Activated T-cell treated with anti-CD3 and anti-CD28 coated beads for 4 hours (primary cell): ENCODE data around the gene RPL27.
"Not testable (repeated sequence)": the region's sequence is repeated elsewhere in the genome, so short reads cannot be mapped to it uniquely, and the experiment has no call there.

Source experiments
- DNase-seq: peaks from one replicate; pipeline ENCODE4 v3.0.0-alpha.2; 2020

Gene RPL27

GRCh38 chr17:42997984-42998938, at the start of gene RPL27:
RPL27 (plus strand) TSS chr17:42998419; CDS start chr17:42998751, 332 bp downstream.
- DNase-seq, result peak; percentile 98

GRCh38 chr17:42950044-42950783, 48.0 kb upstream of the RPL27 start:
- no peak for DNase-seq

GRCh38 chr17:42953669-42954068, 44.5 kb upstream of the RPL27 start:
- no peak for DNase-seq

GRCh38 chr17:42964161-42964932, 33.9 kb upstream of the RPL27 start, which contains the start of gene AARSD1:
AARSD1 (minus strand) TSS chr17:42964454; CDS start chr17:42964440, 14 bp downstream.
- peak; percentile 80 for DNase-seq

- DNase-seq, result no peak
Measured at GRCh38 chr17:42967925-42968324, 30.3 kb upstream of the RPL27 start.

- no peak for DNase-seq
Measured at GRCh38 chr17:42969001-42969581, 29.1 kb upstream of the RPL27 start.

- no peak for DNase-seq
Measured at GRCh38 chr17:42971589-42971988, 26.6 kb upstream of the RPL27 start.

GRCh38 chr17:42973323-42973722, 24.9 kb upstream of the RPL27 start:
- DNase-seq, result not testable (repeated sequence)

- DNase-seq, result no peak
Measured at GRCh38 chr17:42975265-42975664, 23.0 kb upstream of the RPL27 start.

GRCh38 chr17:42975701-42976100, 22.5 kb upstream of the RPL27 start:
- DNase-seq, result not testable (repeated sequence)

- DNase-seq, result no peak
Measured at GRCh38 chr17:42979511-42980273, 18.5 kb upstream of the RPL27 start, which contains the start of gene PTGES3L. PTGES3L (minus strand) TSS chr17:42980080; CDS start chr17:42980053, 27 bp downstream.

GRCh38 chr17:42980274-42980765, 17.9 kb upstream of the RPL27 start, which contains the start of gene RUNDC1:
RUNDC1 (plus strand) TSS chr17:42980565; CDS start chr17:42980577, 12 bp downstream.
- DNase-seq, result peak; percentile 89

- peak; percentile 40 for DNase-seq
Measured at GRCh38 chr17:42980766-42981397, 17.3 kb upstream of the RPL27 start.

GRCh38 chr17:42982266-42982665, 16.0 kb upstream of the RPL27 start:
- DNase-seq, result no peak

- no peak for DNase-seq
Measured at GRCh38 chr17:42985225-42985624, 13.0 kb upstream of the RPL27 start.

- DNase-seq, result no peak
Measured at GRCh38 chr17:42989141-42989540, 9.1 kb upstream of the RPL27 start.

GRCh38 chr17:42989726-42990652, 8.2 kb upstream of the RPL27 start:
- no peak for DNase-seq

GRCh38 chr17:42991471-42991870, 6.7 kb upstream of the RPL27 start:
- no peak for DNase-seq

GRCh38 chr17:42992872-42993271, 5.3 kb upstream of the RPL27 start:
- DNase-seq, result no peak

GRCh38 chr17:42993913-42994312, 4.3 kb upstream of the RPL27 start:
- DNase-seq, result not testable (repeated sequence)
